H1 (cell line): ENCODE results near the gene CTNND2. TPM values are rescaled to one million over a fixed set of nuclear protein-coding genes. Genes with fewer than 3 reads are reported as not detected.

ENCODE experiments used
- CTCF ChIA-PET: fragments of 300-600 bp; sonication (Branson Sonifier 250); formaldehyde crosslinking; loops from one replicate; lab custom pipeline; 2021; ENCODE audit not compliant: partially characterized antibody; lab: Charles Lee
- POLR2A ChIA-PET: fragments of 300-600 bp; sonication (Branson Sonifier 250); formaldehyde crosslinking; loops from one replicate; lab custom pipeline; 2021; ENCODE audit warnings: inconsistent platforms; ENCODE audit not compliant: partially characterized antibody; lab: Charles Lee
- DNase-seq, 2 experiments: peaks; one replicate each; pipeline versions ENCODE4 v3.0.0 to v3.0.0-alpha.2; 2010 to 2022; ENCODE audit warnings: low spot score in 2 of 2, low read depth in 1 of 2, mixed read lengths in 1 of 2
- FAIRE-seq: peaks from 2 replicates; lab custom pipeline; 2011; peaks lifted over from hg19 to GRCh38; lab: Jason Lieb, UNC
- H2AFZ ChIP-seq: 2 replicates; pipeline ENCODE4 v1.8.1; 2012; ENCODE audit warnings: low read length, inconsistent platforms
- H2AK5ac ChIP-seq: 2 replicates; pipeline ENCODE4 v1.6.1; 2013; ENCODE audit warnings: low read depth, low read length
- H2BK120ac ChIP-seq: replicated peaks from 2 replicates; pipeline ENCODE3; 2013; ENCODE audit warnings: low read depth, low read length, inconsistent platforms
- H2BK12ac ChIP-seq: 2 replicates; pipeline ENCODE4 v1.6.1; 2013; ENCODE audit warnings: low read depth, low read length
- H2BK15ac ChIP-seq: 2 replicates; pipeline ENCODE4 v1.6.1; 2013; ENCODE audit warnings: low read length
- H2BK20ac ChIP-seq: 2 replicates; pipeline ENCODE4 v1.6.1; 2013; ENCODE audit warnings: low read length
- H2BK5ac ChIP-seq: 2 replicates; pipeline ENCODE4 v1.6.1; 2013; ENCODE audit warnings: low read depth, low read length
- H3K14ac ChIP-seq: 2 replicates; pipeline ENCODE4 v1.6.1; 2013; ENCODE audit warnings: inconsistent platforms; ENCODE audit not compliant: insufficient read length
- H3K18ac ChIP-seq: 2 replicates; pipeline ENCODE4 v1.6.1; 2013; ENCODE audit warnings: low read length; ENCODE audit errors: extremely low read depth
- H3K23ac ChIP-seq: 2 replicates; pipeline ENCODE4 v1.6.1; 2013; ENCODE audit warnings: inconsistent platforms; ENCODE audit not compliant: insufficient read length
- H3K23me2 ChIP-seq: 2 replicates; pipeline ENCODE4 v1.6.1; 2013; ENCODE audit warnings: low read depth, low read length
- H3K27ac ChIP-seq: 2 replicates; pipeline ENCODE4 v1.6.1; 2011; ENCODE audit warnings: low read depth, low read length, inconsistent platforms
- H3K27me3 ChIP-seq, 4 experiments: replicated peaks in 1 of 4; 1 replicate in 1 of 4; 2 replicates in 3 of 4; pipeline versions ENCODE4 v1.6.1 to v1.8.1; 2011 to 2013; ENCODE audit warnings: low read length in 3 of 4, mild to moderate bottlenecking in 3 of 4, inconsistent platforms in 2 of 4, mixed read lengths in 2 of 4, moderate library complexity in 1 of 4; ENCODE audit not compliant: control insufficient read depth in 3 of 4, insufficient read depth in 3 of 4; ENCODE audit errors: extremely low read depth in 1 of 4
- H3K36me3 ChIP-seq, 4 experiments: 2 replicates each; pipeline versions ENCODE4 v1.6.1 to v1.8.1; 2011 to 2013; ENCODE audit warnings: mild to moderate bottlenecking in 4 of 4, low read length in 3 of 4, moderate library complexity in 2 of 4, control low read depth in 1 of 4, inconsistent platforms in 1 of 4; ENCODE audit not compliant: insufficient read depth in 4 of 4, control insufficient read depth in 2 of 4
- H3K4ac ChIP-seq: replicated peaks from 2 replicates; pipeline ENCODE3; 2013; ENCODE audit warnings: low read length, low read depth, mixed read lengths, inconsistent platforms; ENCODE audit not compliant: insufficient read length
- H3K4me1 ChIP-seq, 4 experiments: replicated peaks in 1 of 4; 1 replicate in 1 of 4; 2 replicates in 3 of 4; pipeline versions ENCODE4 v1.6.1 to v1.8.1; 2011 to 2013; ENCODE audit warnings: low read length in 3 of 4, inconsistent platforms in 2 of 4, mixed read lengths in 1 of 4; ENCODE audit not compliant: insufficient read depth in 4 of 4, control insufficient read depth in 3 of 4
- H3K4me2 ChIP-seq, 2 experiments: 2 replicates each; pipeline versions ENCODE4 v1.6.1 to v1.8.1; 2011 to 2013; ENCODE audit warnings: low read depth in 2 of 2, low read length in 2 of 2, control low read depth in 1 of 2, inconsistent platforms in 1 of 2, mild to moderate bottlenecking in 1 of 2; ENCODE audit not compliant: insufficient read depth in 1 of 2
- H3K4me3 ChIP-seq, 4 experiments: fragments of 200-600, 300-600 bp in 1 of 4; sonication (generic), shearing (Covaris generic), sonication (Bioruptor Twin) in 1 of 4; 2 replicates each; pipeline versions ENCODE4 v1.5.1 to v1.8.1; 2011 to 2016; ENCODE audit warnings: low read length in 4 of 4, low read depth in 3 of 4, control low read depth in 2 of 4, inconsistent platforms in 2 of 4, mild to moderate bottlenecking in 2 of 4, mixed read lengths in 1 of 4, moderate library complexity in 1 of 4; ENCODE audit not compliant: insufficient read depth in 2 of 4; ENCODE audit errors: extremely low read depth in 1 of 4
- H3K56ac ChIP-seq: replicated peaks from 2 replicates; pipeline ENCODE3; 2013; ENCODE audit warnings: low read depth, mild to moderate bottlenecking, mixed read lengths, low read length, inconsistent platforms; ENCODE audit not compliant: insufficient read length
- H3K79me1 ChIP-seq: 2 replicates; pipeline ENCODE4 v1.6.1; 2013; ENCODE audit warnings: low read depth, low read length, control low read depth
- H3K79me2 ChIP-seq, 2 experiments: 2 replicates each; pipeline versions ENCODE4 v1.6.1 to v1.8.1; 2012 to 2013; ENCODE audit warnings: low read length in 2 of 2, mild to moderate bottlenecking in 2 of 2, inconsistent platforms in 1 of 2; ENCODE audit not compliant: insufficient read depth in 2 of 2, control insufficient read depth in 1 of 2
- H3K9ac ChIP-seq, 4 experiments: replicated peaks in 1 of 4; 1 replicate in 1 of 4; 2 replicates in 3 of 4; pipeline versions ENCODE4 v1.6.1 to v1.8.1; 2011 to 2013; ENCODE audit warnings: low read depth in 3 of 4, low read length in 3 of 4, control low read depth in 2 of 4, mild to moderate bottlenecking in 2 of 4, moderate library complexity in 2 of 4, inconsistent platforms in 1 of 4; ENCODE audit errors: extremely low read depth in 1 of 4
- H3K9me3 ChIP-seq, 2 experiments: 2 replicates each; pipeline versions ENCODE4 v1.6.1 to v1.8.1; 2012 to 2013; ENCODE audit warnings: mild to moderate bottlenecking in 2 of 2, moderate library complexity in 2 of 2, control low read depth in 1 of 2, inconsistent platforms in 1 of 2, low read depth in 1 of 2, low read length in 1 of 2, mixed read lengths in 1 of 2; ENCODE audit not compliant: insufficient read depth in 2 of 2
- H4K20me1 ChIP-seq, 2 experiments: replicated peaks in 1 of 2; 2 replicates each; pipeline versions ENCODE3 to v1.8.1; 2011 to 2013; ENCODE audit warnings: inconsistent platforms in 2 of 2, low read length in 2 of 2, mild to moderate bottlenecking in 1 of 2; ENCODE audit not compliant: insufficient read depth in 2 of 2, control insufficient read depth in 1 of 2
- H4K5ac ChIP-seq: 2 replicates; pipeline ENCODE4 v1.6.1; 2013; ENCODE audit warnings: low read length, low read depth, mixed read lengths, inconsistent platforms; ENCODE audit not compliant: insufficient read length
- H4K8ac ChIP-seq: 2 replicates; pipeline ENCODE4 v1.8.0; 2013; ENCODE audit warnings: mild to moderate bottlenecking, moderate library complexity, low read length, inconsistent platforms; ENCODE audit not compliant: insufficient read depth; ENCODE audit errors: extremely low read depth
- H4K91ac ChIP-seq: replicated peaks from 2 replicates; pipeline ENCODE3; 2013; ENCODE audit warnings: low read length, mixed read lengths, inconsistent platforms; ENCODE audit not compliant: insufficient read length
- ASH2L ChIP-seq: fragments of 200-600, 300-600 bp; sonication (generic); IDR thresholded peaks from one replicate; pipeline ENCODE4 v1.7.1; 2017; ENCODE audit warnings: low read length
- BACH1 ChIP-seq: IDR thresholded peaks from 2 replicates; pipeline ENCODE4 v1.6.1; 2012; ENCODE audit warnings: low read length, improper control_type of control experiment
- CBX8 ChIP-seq: fragments of 300-800, 300-1000 bp; sonication (generic); IDR thresholded peaks from 2 replicates; pipeline ENCODE4 v1.7.1; 2016; ENCODE audit warnings: low read depth, low read length, borderline replicate concordance
- CHD1 ChIP-seq: IDR thresholded peaks from 2 replicates; pipeline ENCODE4 v1.6.1; 2012; ENCODE audit warnings: low read depth, low read length, improper control_type of control experiment
- CTBP2 ChIP-seq: IDR thresholded peaks from 2 replicates; pipeline ENCODE4 v1.7.0; 2011; ENCODE audit warnings: borderline replicate concordance, mild to moderate bottlenecking, moderate library complexity, mixed read lengths, low read length; ENCODE audit not compliant: insufficient read depth, insufficient read length
- KDM1A ChIP-seq: fragments of 200-600, 300-600 bp; sonication (generic); IDR thresholded peaks from 2 replicates; pipeline ENCODE4 v1.7.1; 2016; ENCODE audit warnings: mild to moderate bottlenecking, low read length, borderline replicate concordance
- PHF8 ChIP-seq: fragments of 200-600 bp; sonication (generic); conservative IDR thresholded peaks from 2 replicates; pipeline ENCODE4 v1.7.1; 2012; ENCODE audit warnings: low read depth, mild to moderate bottlenecking, inconsistent platforms, low read length, moderate library complexity
- POLR2AphosphoS5 ChIP-seq: IDR thresholded peaks from 2 replicates; pipeline ENCODE4 v1.6.1; 2011; ENCODE audit warnings: low read depth, low read length
- RBBP5 ChIP-seq: IDR thresholded peaks from 2 replicates; pipeline ENCODE4 v1.7.1; 2012; ENCODE audit warnings: low read depth, mild to moderate bottlenecking, inconsistent platforms, low read length, moderate library complexity, borderline replicate concordance
- RNF2 ChIP-seq: fragments of 200-900, 300-1000 bp; sonication (generic); IDR thresholded peaks from 2 replicates; pipeline ENCODE4 v1.7.1; 2016; ENCODE audit warnings: borderline replicate concordance, low read depth, mild to moderate bottlenecking, antibody characterized with exemption, low read length; ENCODE audit not compliant: poor library complexity, severe bottlenecking; ENCODE audit errors: missing control alignments
- SRF ChIP-seq: IDR thresholded peaks from 2 replicates; pipeline ENCODE4 v1.6.1; 2011; ENCODE audit warnings: mild to moderate bottlenecking, low read depth, low read length, moderate library complexity
- TBP ChIP-seq: IDR thresholded peaks from 2 replicates; pipeline ENCODE4 v1.6.1; 2011; ENCODE audit warnings: low read depth, low read length, improper control_type of control experiment
- WGBS, 2 experiments: shearing (Covaris generic) in 1 of 2; methylation state at CpG; one replicate each; pipeline versions ENCODE4 v1.1.6 to v1.1.7; 2013 to 2015; ENCODE audit warnings: low lambda C conversion rate in 2 of 2, mixed read lengths in 2 of 2, inconsistent platforms in 1 of 2, low coverage in 1 of 2, missing lambda C conversion rate in 1 of 2; ENCODE audit not compliant: insufficient replicate concordance in 2 of 2, insufficient coverage in 1 of 2, insufficient read length in 1 of 2; ENCODE audit errors: extremely low coverage in 1 of 2, missing lambda C conversion rate in 1 of 2; 5-methylcytosine and 5-hydroxymethylcytosine counted together
- polyA plus RNA-seq, 7 experiments: library from polyadenylated mRNA; depleted of rRNA in 3 of 7; stranded (reverse) in 5 of 7; unstranded in 2 of 7; fragments of >200 nt in 5 of 7; fragments of 200-250 nt in 2 of 7; gene quantifications; 1 replicate in 5 of 7; 2 replicates in 1 of 7; 4 replicates in 1 of 7; pipeline versions ENCODE4 v1.2.1 to v1.2.3, GENCODE V29; 2011 to 2013; ENCODE audit warnings: missing spikeins in 2 of 7, mixed read lengths in 2 of 7
- total RNA-seq: library from RNA; stranded (reverse); fragmentation: NEBNext Ultra II Directional; extraction: Animal tissue kit (Norgen Biotek cat#: 25700); gene quantifications from 2 replicates; pipeline ENCODE4 v1.2.1, GENCODE V29; 2021
- TF ChIP-seq, protein P1 (sequence below): IDR thresholded peaks from 2 replicates; pipeline ENCODE4 v1.6.1; 2012; ENCODE audit warnings: inconsistent platforms
- TF ChIP-seq, protein P2 (sequence below): IDR thresholded peaks from 2 replicates; pipeline ENCODE4 v1.6.1; 2012; ENCODE audit warnings: inconsistent platforms

The CTNND2 gene
- total and polyA plus RNA-seq, 2 of the 8 experiments (the other 6 are each of a cell fraction or from before 2014, with no cell fraction given) = 7.4 to 14.2 TPM

DNA sequence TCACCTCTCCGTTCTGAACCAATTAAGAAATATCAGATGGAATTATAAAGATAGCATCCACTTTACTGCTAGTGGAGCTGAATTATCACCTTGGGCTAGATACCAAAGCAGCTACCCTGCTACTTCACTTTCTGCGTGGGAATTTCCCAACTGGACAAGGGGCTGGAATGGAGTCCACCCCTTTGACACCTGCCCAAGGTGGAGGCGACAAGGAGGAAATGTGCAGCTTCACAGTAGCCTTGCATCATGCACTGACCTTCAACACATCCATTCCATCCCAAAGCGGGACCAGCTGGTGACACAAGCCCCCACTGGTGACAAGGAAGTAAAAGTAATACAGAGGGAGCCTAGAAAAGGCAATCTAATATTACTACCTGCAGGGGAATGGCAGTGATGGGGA lies 30.7 kb downstream of the CTNND2 start:
- Histone ChIP-seq H2BK12ac (no peak overlapping the region), H3K56ac (no peak overlapping the region), H3K23me2 (no peaks in the 10 kb centered on the region), H2BK5ac (no peak overlapping the region), H3K27me3 (no peaks in the 10 kb centered on the region), H4K20me1 (no peaks in the 10 kb centered on the region), H3K14ac (no peak overlapping the region), H2BK15ac (no peak overlapping the region), H3K79me1 (no peaks in the 10 kb centered on the region), H3K4me3 (no peak overlapping the region), H2BK120ac (no peak overlapping the region), H3K23ac (no peak overlapping the region), H3K4me2 (no peak overlapping the region), H3K27ac (no peak overlapping the region), H3K4me1 (no peaks in the 10 kb centered on the region), H3K9me3 (no peaks in the 10 kb centered on the region), H3K9ac (no peak overlapping the region), H2AK5ac (no peak overlapping the region), H3K36me3 (no peaks in the 10 kb centered on the region), H3K4ac (no peak overlapping the region), H4K91ac (no peak overlapping the region), H2BK20ac (no peak overlapping the region), H2AFZ (no peak overlapping the region), H4K5ac (no peak overlapping the region), H3K79me2 (no peaks in the 10 kb centered on the region), H4K8ac (no peak overlapping the region), H3K18ac (no peak overlapping the region)
- POLR2A ChIA-PET = no interaction called here
- DNase-seq (no peak), FAIRE-seq (no peak)
- WGBS, 2 experiments = 86% methylated on average over 4 of the region's 4 CpGs; no CpG with 5 or more reads in 1 of the 2 experiments
- CTCF ChIA-PET = no interaction called here
- TF ChIP-seq POLR2AphosphoS5 = no peak
- no peak for TF ChIP-seq SRF
- TF ChIP-seq, protein P1, sequence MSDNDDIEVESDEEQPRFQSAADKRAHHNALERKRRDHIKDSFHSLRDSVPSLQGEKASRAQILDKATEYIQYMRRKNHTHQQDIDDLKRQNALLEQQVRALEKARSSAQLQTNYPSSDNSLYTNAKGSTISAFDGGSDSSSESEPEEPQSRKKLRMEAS = no peak
- no peak for TF ChIP-seq CTBP2
- TF ChIP-seq KDM1A = no peak
- no peak for TF ChIP-seq CHD1
- no peak for TF ChIP-seq CBX8
- TF ChIP-seq RNF2 = no peak
- no peak for TF ChIP-seq BACH1
- no peak for TF ChIP-seq TBP
- no peak for TF ChIP-seq RBBP5
- no peak for TF ChIP-seq ASH2L
- TF ChIP-seq, protein P2, sequence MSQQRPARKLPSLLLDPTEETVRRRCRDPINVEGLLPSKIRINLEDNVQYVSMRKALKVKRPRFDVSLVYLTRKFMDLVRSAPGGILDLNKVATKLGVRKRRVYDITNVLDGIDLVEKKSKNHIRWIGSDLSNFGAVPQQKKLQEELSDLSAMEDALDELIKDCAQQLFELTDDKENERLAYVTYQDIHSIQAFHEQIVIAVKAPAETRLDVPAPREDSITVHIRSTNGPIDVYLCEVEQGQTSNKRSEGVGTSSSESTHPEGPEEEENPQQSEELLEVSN = no peak
- no peak for TF ChIP-seq PHF8
